ENCODE measurements around the gene KRTAP5-4. TPM values are rescaled to one million over a fixed set of nuclear protein-coding genes. Genes with fewer than 3 reads are reported as not detected.
A peak's percentile ranks its signal among the peaks of the same experiment; 100 is the strongest.

The KRTAP5-4 gene
- total and polyA plus RNA-seq, 7 donors, result not detected

DNA sequence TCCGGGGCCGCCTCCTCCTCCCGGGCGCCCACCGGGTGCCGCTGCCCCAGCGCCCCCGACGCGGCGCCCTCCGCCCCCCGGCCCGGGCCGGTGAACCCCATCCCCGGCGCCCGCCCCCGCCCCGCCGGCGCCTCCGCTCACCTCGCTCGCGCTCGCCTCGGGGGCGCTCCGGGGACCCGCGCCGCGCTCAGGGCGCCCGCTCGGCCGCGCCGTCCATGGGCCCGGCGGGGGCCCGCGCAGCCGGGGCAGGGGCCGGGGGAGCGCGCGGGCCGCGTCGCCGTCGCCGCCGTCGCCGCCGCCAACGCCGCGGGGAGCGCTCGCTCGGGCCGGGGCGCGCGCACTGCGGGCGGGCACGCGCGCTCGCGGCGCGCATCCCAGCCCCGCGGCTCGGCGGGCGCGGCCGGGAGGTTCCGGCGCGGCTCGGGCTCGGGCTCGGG is 50.2 kb downstream of the KRTAP5-4 start:
- DNase-seq, result no peak
- Histone ChIP-seq H3K36me3 (no peaks in the 10 kb centered on the region), H3K9me3 (no peaks in the 10 kb centered on the region), H3K27ac (peak overlapping the region; percentile 80 to 99 (median 83)), H3K4me1 (peaks cover 0 to 72% (median 62%) of the 10 kb centered on the region in 4 donors), H3K27me3 (no peaks in the 10 kb centered on the region), H3K4me3 (peak overlapping the region; percentile 45 to 77 (median 56))
- 1% methylated on average over 91 of the region's 91 CpGs for WGBS, 2 donors
- no peak for TF ChIP-seq POLR2A (IDR thresholded peaks at IDR 0.05)
- TF ChIP-seq, protein P1, sequence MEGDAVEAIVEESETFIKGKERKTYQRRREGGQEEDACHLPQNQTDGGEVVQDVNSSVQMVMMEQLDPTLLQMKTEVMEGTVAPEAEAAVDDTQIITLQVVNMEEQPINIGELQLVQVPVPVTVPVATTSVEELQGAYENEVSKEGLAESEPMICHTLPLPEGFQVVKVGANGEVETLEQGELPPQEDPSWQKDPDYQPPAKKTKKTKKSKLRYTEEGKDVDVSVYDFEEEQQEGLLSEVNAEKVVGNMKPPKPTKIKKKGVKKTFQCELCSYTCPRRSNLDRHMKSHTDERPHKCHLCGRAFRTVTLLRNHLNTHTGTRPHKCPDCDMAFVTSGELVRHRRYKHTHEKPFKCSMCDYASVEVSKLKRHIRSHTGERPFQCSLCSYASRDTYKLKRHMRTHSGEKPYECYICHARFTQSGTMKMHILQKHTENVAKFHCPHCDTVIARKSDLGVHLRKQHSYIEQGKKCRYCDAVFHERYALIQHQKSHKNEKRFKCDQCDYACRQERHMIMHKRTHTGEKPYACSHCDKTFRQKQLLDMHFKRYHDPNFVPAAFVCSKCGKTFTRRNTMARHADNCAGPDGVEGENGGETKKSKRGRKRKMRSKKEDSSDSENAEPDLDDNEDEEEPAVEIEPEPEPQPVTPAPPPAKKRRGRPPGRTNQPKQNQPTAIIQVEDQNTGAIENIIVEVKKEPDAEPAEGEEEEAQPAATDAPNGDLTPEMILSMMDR (IDR thresholded peaks at IDR 0.05), result no peak
- no peak for TF ChIP-seq EP300 (IDR thresholded peaks at IDR 0.05)
- TF ChIP-seq POLR2AphosphoS5 (IDR thresholded peaks at IDR 0.05), result no peak
- intact Hi-C loops (cut with DNase I), result loop anchor here (1.0 to 5.0 kb wide), 2 partner anchors 13 to 114 kb away; no protein-coding TSS in a partner anchor

Other genes starting within 250 kb of the KRTAP5-4 start
- 1 to 10 TPM; 1.8 to 3.2 (median 2.4) TPM for gene BRSK2, start 232.2 kb downstream of the KRTAP5-4 start, total RNA-seq
- gene BRSK2, start 232.2 kb downstream of the KRTAP5-4 start, polyA plus RNA-seq, result 1 to 10 TPM in 1 of 3 donors, not detected in 2; 1.7 TPM
- 10 to 100 TPM; 68.6 to 88.9 (median 71.5) TPM for gene MOB2, start 135.4 kb downstream of the KRTAP5-4 start, total RNA-seq
- gene MOB2, start 135.4 kb downstream of the KRTAP5-4 start, polyA plus RNA-seq, result 10 to 100 TPM; 46.2 to 55.0 (median 53.5) TPM
- 1 to 10 TPM in 3 of 4 donors, under 1 TPM in 1; 0.66 to 4.4 (median 2.1) TPM for gene DUSP8, start 49.9 kb downstream of the KRTAP5-4 start, total RNA-seq
- 10 to 100 TPM in 1 of 3 donors, 1 to 10 TPM in 2; 6.6 to 12.7 (median 7.0) TPM for gene DUSP8, start 49.9 kb downstream of the KRTAP5-4 start, polyA plus RNA-seq
- not detected for gene KRTAP5-1, start 36.9 kb downstream of the KRTAP5-4 start, total RNA-seq
- not detected for gene KRTAP5-1, start 36.9 kb downstream of the KRTAP5-4 start, polyA plus RNA-seq
- gene KRTAP5-2, start 23.8 kb downstream of the KRTAP5-4 start, total RNA-seq, result not detected
- under 1 TPM in 1 of 3 donors, not detected in 2; 0.29 TPM for gene KRTAP5-2, start 23.8 kb downstream of the KRTAP5-4 start, polyA plus RNA-seq
- not detected for gene KRTAP5-3, start 13.7 kb downstream of the KRTAP5-4 start, total RNA-seq
- not detected for gene KRTAP5-3, start 13.7 kb downstream of the KRTAP5-4 start, polyA plus RNA-seq
- not detected for gene KRTAP5-5, start 7.6 kb upstream of the KRTAP5-4 start, total RNA-seq
- gene KRTAP5-5, start 7.6 kb upstream of the KRTAP5-4 start, polyA plus RNA-seq, result under 1 TPM in 2 of 3 donors, not detected in 1; 0.28 to 0.92 TPM
- gene KRTAP5-6, start 75.1 kb upstream of the KRTAP5-4 start, total RNA-seq, result not detected
- gene KRTAP5-6, start 75.1 kb upstream of the KRTAP5-4 start, polyA plus RNA-seq, result not detected
- 1 to 10 TPM in 1 of 4 donors, under 1 TPM in 3; 0.36 to 1.4 (median 0.61) TPM for gene IFITM10, start 128.5 kb upstream of the KRTAP5-4 start, total RNA-seq
- under 1 TPM in 1 of 3 donors, not detected in 2; 0.60 TPM for gene IFITM10, start 128.5 kb upstream of the KRTAP5-4 start, polyA plus RNA-seq
- gene CTSD, start 141.8 kb upstream of the KRTAP5-4 start, total RNA-seq, result 100 to 1,000 TPM; 173 to 222 (median 209) TPM
- 1,000 to 10,000 TPM in 1 of 3 donors, 100 to 1,000 TPM in 2; 251 to 1,586 (median 853) TPM for gene CTSD, start 141.8 kb upstream of the KRTAP5-4 start, polyA plus RNA-seq
- gene SYT8, start 212.9 kb upstream of the KRTAP5-4 start, total RNA-seq, result not detected
- gene SYT8, start 212.9 kb upstream of the KRTAP5-4 start, polyA plus RNA-seq, result 1 to 10 TPM in 2 of 3 donors, not detected in 1; 1.8 to 5.4 TPM
- not detected for gene TNNI2, start 216.8 kb upstream of the KRTAP5-4 start, total RNA-seq
- gene TNNI2, start 216.8 kb upstream of the KRTAP5-4 start, polyA plus RNA-seq, result 1 to 10 TPM in 2 of 3 donors, not detected in 1; 1.7 to 2.4 TPM
- gene LSP1, start 230.9 kb upstream of the KRTAP5-4 start, total RNA-seq, result 10 to 100 TPM in 2 of 4 donors, 1 to 10 TPM in 2; 8.7 to 32.7 (median 12.4) TPM
- 10 to 100 TPM; 46.0 to 80.2 (median 55.9) TPM for gene LSP1, start 230.9 kb upstream of the KRTAP5-4 start, polyA plus RNA-seq